Gastroesophageal sphincter (tissue), 3 donors: ENCODE measurements around the gene KRTAP10-1.

Experiments used
- EP300 ChIP-seq: sonication (generic); formaldehyde crosslinking; IDR thresholded peaks from one replicate; pipeline ENCODE4 v1.6.1; 2017; ENCODE audit warnings: antibody characterized with exemption, mild to moderate bottlenecking
- POLR2A ChIP-seq, 2 donors: fragments of 450-650 bp; IDR thresholded peaks; one replicate each; pipeline ENCODE4 v1.6.1; 2017; ENCODE audit warnings: antibody characterized with exemption in 2 of 2, mild to moderate bottlenecking in 2 of 2, moderate library complexity in 1 of 2
- POLR2AphosphoS5 ChIP-seq: sonication (generic); formaldehyde crosslinking; IDR thresholded peaks from one replicate; pipeline ENCODE4 v1.6.1; 2017; ENCODE audit warnings: antibody characterized with exemption
- TF ChIP-seq, protein P1 (sequence below), 4 experiments: fragments of 200-600 bp in 2 of 4; fragments of 450-650 bp in 2 of 4; sonication (generic) in 1 of 4; IDR thresholded peaks; one replicate each; pipeline ENCODE4 v1.5.1; 2017 to 2019; ENCODE audit warnings: antibody characterized with exemption in 4 of 4, mild to moderate bottlenecking in 2 of 4, moderate library complexity in 2 of 4

DNA sequence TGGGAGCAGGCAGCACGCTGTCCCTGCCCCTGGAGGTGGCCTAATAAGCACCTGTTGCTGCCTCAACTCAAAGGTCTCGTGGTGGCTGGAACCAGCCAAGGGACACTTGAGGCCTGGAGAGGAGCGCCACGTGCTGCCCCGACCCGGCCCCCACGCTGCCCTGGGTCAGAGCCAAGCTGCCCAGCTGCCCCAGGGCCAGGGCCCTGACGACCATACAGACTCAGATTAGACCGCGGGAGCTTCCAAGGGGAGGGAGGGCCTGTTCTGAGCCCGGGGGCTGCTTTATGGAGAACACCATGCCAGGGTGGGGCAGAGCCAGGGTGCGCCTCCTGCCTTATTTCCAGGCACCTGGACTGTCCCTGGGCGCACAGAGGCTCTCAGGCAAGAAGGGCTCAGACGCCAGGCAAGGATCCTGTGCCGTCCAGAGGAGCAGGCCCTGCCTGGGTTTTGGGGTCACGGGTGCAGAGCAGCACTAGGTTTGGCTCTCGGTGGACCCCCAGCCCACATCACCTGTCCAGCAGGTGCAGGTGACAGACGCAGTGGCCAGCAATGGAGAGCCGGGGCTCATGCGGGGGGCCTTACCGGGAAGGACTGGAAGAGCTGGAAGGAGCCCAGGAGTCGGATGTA, 18.6 kb downstream of the KRTAP10-1 start:
- TF ChIP-seq, protein P1, sequence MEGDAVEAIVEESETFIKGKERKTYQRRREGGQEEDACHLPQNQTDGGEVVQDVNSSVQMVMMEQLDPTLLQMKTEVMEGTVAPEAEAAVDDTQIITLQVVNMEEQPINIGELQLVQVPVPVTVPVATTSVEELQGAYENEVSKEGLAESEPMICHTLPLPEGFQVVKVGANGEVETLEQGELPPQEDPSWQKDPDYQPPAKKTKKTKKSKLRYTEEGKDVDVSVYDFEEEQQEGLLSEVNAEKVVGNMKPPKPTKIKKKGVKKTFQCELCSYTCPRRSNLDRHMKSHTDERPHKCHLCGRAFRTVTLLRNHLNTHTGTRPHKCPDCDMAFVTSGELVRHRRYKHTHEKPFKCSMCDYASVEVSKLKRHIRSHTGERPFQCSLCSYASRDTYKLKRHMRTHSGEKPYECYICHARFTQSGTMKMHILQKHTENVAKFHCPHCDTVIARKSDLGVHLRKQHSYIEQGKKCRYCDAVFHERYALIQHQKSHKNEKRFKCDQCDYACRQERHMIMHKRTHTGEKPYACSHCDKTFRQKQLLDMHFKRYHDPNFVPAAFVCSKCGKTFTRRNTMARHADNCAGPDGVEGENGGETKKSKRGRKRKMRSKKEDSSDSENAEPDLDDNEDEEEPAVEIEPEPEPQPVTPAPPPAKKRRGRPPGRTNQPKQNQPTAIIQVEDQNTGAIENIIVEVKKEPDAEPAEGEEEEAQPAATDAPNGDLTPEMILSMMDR (IDR thresholded peaks at IDR 0.05), result no peak
- TF ChIP-seq POLR2AphosphoS5, result no peak
- TF ChIP-seq POLR2A (IDR thresholded peaks at IDR 0.05), result no peak
- no peak for TF ChIP-seq EP300
